Stimulated activated CD4-positive, alpha-beta T cell treated with anti-CD3 and anti-CD28 coated beads, TNF-alpha, amount 100 ng/mL, for 4 hours (primary cell): ENCODE results near the gene RAB7A.

Experiments
- DNase-seq, 3 experiments: peaks; one replicate each; pipeline ENCODE4 v3.0.0-alpha.2; 2020; ENCODE audit warnings: low read depth in 3 of 3

Gene RAB7A

GRCh38 chr3:128726023-128727016 is at the start of gene RAB7A:
Gene RAB7A, plus strand, starts transcription at chr3:128726183. Its CDS starts 69,185 bp downstream, at chr3:128795368.
- DNase-seq, result peak; percentile 92 to 96 (median 95)

- DNase-seq, result no peak
These were observed 46.6 kb upstream of the RAB7A start for GRCh38 chr3:128679338-128679737.

DNA sequence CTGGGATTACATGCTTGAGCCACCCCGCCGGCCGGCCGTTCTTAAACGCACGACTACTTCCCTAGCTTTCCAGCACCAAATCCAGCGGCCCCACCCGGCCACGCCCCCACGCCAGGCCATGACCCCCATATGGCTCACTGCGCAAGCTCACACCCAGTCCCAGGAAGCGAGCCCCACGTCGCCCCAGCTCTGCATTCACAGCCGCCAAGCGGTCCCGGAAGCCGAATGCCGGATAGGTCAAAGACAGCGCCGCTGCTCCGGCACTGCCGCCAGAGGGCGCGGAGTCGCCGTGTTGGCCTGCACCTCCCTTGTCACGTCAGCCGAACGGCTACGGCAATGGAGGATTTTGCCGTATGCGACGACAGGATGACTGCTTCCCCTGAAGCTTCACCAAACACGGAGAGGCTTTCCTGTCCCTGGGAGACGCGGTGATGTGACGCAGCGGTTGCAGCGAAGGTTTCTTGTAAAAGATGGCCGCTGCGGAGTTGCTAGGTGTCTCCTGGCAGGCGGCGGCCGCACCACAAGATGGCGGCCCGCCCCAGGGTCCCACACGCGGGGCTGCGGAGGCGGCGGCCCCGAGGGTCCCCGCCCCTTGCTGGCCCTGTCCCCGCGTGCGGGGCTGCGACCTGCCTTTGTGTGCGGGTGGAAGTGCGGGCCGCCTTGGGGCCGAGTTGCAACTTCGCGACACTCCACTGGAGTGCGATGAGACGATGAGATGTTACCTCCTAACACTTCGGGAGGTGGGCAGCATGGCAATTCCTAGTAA is 45.2 kb upstream of the RAB7A start:
- peak; percentile 92 to 99 (median 96) for DNase-seq

DNA sequence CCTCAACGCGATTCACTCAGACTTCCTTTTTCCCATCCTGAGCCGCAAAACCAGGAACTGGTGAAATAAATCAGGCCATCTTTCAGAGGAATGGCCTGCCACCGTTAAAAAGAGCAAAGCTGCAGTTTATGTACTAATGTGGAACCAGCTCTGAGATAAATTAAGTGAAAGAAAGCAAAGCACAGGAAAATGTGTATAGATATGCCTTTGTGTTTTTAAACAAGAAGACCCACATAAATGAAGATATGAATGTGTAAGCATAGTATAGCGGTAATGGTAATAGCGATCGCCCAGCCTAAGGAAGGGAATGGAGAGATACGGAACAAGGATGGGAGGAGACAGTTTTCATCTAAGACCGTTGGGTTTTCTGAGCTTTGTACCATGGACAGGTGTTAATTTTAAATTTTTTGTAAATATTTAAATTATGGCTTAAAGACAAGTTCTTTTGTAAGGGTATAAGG is 44.6 kb upstream of the RAB7A start:
- no peak for DNase-seq

DNA sequence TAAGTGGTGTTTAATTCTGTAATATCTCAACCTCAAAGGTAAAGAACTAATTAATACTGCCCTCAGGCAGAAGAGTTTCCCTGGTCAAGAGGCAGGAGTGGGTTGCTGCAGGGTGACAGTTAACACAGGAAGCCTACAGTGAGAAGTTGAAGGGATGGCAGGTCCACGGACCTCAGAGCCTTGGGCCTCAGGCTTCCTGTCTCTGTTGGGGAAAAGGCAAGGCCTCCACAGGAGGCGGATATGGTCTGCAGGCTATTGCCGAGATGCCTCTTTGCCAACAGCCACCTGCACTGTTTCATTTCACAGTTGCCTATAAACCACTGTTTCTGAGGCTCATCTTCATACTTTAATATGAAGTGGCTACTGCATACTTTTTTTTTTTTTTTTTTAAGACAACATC is 42.0 kb upstream of the RAB7A start:
- no peak for DNase-seq

GRCh38 chr3:128684986-128685726 is 40.8 kb upstream of the RAB7A start:
- DNase-seq, result no peak

- no peak for DNase-seq
These were observed 39.5 kb upstream of the RAB7A start for GRCh38 chr3:128686465-128686864.

- no peak for DNase-seq
These were observed 36.9 kb upstream of the RAB7A start for GRCh38 chr3:128689060-128689459.

- no peak for DNase-seq
These were observed 32.3 kb upstream of the RAB7A start for GRCh38 chr3:128693696-128694095.

DNA sequence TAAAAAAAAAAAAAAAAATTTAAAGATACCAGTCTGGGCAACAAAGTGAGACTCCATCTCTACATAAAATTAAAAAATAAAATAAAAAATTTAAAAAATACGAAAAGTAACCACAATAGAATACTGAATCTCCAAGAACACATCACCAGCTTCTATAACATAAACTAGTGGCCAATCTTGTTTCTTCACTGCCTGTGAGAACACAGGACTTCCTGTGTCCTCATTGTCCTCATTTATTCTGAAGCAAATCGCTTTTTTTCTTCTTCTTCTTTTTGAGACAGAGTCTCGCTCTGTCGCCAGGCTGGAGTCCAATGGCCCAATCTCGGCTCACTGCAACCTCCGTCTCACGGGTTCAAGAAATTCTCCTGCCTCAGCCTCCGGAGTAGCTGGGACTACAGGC is 28.6 kb upstream of the RAB7A start:
- no peak for DNase-seq

DNA sequence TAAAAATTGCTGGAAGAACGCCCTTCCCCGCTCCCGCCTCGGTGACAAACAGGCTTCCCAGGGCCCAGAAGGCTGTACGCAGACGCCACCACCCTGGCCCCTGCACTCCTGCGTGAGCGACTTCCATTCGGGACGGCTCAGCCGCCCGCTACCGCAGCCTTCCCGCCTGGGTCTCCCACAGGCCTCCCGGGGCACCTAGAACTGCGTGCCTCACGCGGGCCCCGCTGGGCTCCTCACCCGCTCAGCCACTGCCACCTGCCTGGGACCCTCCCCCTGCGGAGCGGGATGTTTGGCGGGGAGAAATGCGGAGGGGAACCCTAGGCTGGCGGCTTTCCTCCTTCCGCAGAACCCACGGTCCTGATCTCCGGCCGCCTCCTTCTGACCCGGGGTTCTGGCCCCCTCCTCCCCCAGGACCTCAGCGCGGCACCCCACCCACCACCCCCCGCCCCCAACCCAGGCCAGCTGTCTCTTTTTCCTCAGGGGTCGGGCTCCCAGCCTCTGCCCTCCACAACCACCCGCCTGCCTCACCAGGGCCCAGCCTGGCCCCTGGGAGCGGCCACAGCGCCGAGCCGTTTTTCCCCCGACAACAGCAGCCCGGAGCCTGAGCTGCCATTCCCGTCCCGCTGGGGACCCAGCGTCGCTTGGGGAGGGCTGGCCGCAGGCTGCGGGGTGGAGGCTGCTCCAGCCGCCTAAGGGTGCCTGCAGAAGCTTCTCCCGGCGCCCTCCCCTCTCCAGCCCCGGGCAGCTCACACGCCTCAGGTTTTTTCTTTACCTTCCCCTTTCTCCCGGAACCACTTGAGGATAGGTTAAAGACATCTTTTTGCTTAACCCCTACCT is 27.6 kb upstream of the RAB7A start:
- DNase-seq, result peak in 1 of 3 experiments; percentile 12

DNA sequence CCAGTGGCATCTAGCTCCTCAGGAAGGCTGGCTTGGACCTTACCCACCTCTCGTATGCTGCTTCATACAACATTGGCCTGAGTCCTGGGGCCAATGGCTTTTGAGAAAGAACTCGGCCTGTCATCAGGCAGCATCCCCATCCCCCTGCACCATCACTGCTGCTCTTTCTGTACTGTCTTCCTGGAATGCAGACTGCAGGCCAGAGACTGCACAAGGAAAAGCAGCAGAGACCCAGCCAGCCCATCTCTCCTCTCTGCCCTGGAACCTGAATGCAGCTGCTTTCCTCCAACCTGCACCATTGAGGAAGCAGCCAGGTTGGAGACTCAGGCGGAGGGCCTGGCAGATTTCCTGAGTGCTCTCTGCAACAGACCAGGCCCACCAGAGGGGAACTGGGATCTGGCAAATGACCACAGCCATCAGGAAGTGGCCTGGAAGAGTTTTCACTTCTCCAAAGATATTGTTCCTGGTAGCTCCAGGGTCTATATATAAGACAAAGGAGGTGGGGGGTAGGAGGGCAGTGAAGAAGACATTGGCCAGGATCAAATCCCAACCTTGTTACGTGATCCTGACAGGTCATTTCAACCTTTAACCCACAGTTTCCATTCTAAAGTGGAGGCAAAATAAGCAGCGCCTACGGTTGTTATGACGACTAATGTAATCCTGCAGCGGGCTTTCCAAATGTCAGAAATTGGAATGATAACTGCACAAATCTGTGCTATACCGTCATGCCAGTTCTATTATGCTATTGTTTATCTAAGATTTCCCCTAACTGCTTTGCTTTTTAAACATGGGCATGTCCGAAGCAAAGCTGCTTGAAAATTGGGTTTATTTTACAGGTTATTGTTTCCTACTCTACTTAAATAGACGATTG is 24.4 kb upstream of the RAB7A start:
- no peak for DNase-seq

DNA sequence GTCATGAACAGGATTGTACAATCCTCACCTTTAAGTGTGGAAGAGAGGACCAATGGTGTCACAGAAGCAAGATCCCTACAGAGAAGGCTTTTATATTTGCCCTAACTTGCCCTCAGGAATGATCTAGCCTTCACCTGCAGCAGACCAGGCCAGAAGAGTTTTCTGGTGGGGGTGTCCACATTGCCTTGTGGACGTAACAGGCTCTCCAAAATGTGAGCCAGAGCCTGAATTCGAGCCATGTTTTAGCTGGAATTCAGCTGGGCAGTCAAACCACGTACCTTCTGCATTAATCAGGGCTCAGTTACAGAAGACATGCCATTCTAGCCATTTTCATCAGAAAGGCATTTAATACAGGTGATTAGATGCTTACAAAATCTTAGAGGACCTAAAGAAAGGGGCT is 23.6 kb upstream of the RAB7A start:
- DNase-seq, result no peak

GRCh38 chr3:128703561-128703960 is 22.4 kb upstream of the RAB7A start:
- no peak for DNase-seq

DNA sequence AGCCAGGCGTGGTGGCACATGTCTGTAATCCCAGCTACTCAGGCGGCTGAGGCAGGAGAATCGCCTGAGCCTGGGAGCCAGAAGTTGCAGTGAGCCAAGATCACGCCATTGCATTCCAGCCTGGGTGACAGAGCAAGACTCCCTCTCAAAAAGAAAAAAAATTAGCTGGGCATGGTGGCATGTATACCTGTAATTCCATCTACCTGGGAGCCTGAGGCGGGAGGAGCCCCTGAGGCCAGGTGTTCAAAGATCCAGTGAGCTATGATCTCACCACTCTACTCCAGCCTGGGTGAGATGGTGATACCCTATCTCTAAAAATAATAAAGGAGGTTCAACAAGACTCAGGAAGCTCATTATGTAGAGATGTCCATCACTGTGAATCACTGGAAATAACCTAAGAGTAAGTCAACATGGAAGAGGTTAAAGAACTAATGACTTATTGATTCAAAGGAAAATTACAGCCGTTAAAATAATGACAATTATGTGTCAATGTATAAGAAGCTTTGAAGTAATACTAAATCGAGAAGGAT is 19.8 kb upstream of the RAB7A start:
- no peak for DNase-seq

- DNase-seq, result no peak
These were observed 18.0 kb upstream of the RAB7A start for GRCh38 chr3:128707928-128708494.

- DNase-seq, result no peak
These were observed 16.9 kb upstream of the RAB7A start for GRCh38 chr3:128709038-128709437.

GRCh38 chr3:128709506-128710210 is 16.3 kb upstream of the RAB7A start:
- no peak for DNase-seq
